H9 (cell line): ENCODE data around the gene ARMC10. TPM values are rescaled to one million over a fixed set of nuclear protein-coding genes. Genes with fewer than 3 reads are reported as not detected.

Source experiments
- DNase-seq: peaks from one replicate; pipeline ENCODE4 v3.0.0-alpha.2; 2017
- H2AFZ ChIP-seq: one replicate; pipeline ENCODE4 v1.6.1; 2013; ENCODE audit warnings: mild to moderate bottlenecking, low read length, control low read depth, moderate library complexity
- H2AK5ac ChIP-seq: 2 replicates; pipeline ENCODE4 v1.6.1; 2013; ENCODE audit warnings: low read length, control low read depth, mixed read lengths; ENCODE audit not compliant: insufficient read length
- H2BK120ac ChIP-seq: one replicate; pipeline ENCODE4 v1.6.1; 2013; ENCODE audit warnings: low read depth, mild to moderate bottlenecking, low read length, control low read depth, inconsistent platforms; ENCODE audit not compliant: poor library complexity, severe bottlenecking
- H2BK12ac ChIP-seq: 2 replicates; pipeline ENCODE4 v1.6.1; 2013; ENCODE audit warnings: low read length, control low read depth, mixed read lengths, low read depth; ENCODE audit not compliant: insufficient read length
- H2BK15ac ChIP-seq: 2 replicates; pipeline ENCODE4 v1.6.1; 2013; ENCODE audit warnings: low read depth, low read length, control low read depth
- H2BK20ac ChIP-seq: one replicate; pipeline ENCODE4 v1.6.1; 2013; ENCODE audit warnings: low read depth, mild to moderate bottlenecking, low read length, control low read depth, inconsistent platforms; ENCODE audit not compliant: poor library complexity, severe bottlenecking
- H2BK5ac ChIP-seq: 2 replicates; pipeline ENCODE4 v1.6.1; 2013; ENCODE audit warnings: low read length, control low read depth, mixed read lengths; ENCODE audit not compliant: insufficient read length
- H3K14ac ChIP-seq: 2 replicates; pipeline ENCODE4 v1.6.1; 2013; ENCODE audit warnings: low read length, control low read depth; ENCODE audit not compliant: insufficient read depth
- H3K18ac ChIP-seq: 2 replicates; pipeline ENCODE4 v1.6.1; 2013; ENCODE audit warnings: low read depth, mild to moderate bottlenecking, mixed read lengths, low read length, control low read depth; ENCODE audit not compliant: insufficient read length
- H3K23ac ChIP-seq: 2 replicates; pipeline ENCODE4 v1.6.1; 2013; ENCODE audit warnings: low read length, control low read depth, mixed read lengths, low read depth; ENCODE audit not compliant: insufficient read length
- H3K23me2 ChIP-seq: 2 replicates; pipeline ENCODE4 v1.6.1; 2013; ENCODE audit warnings: low read depth, mild to moderate bottlenecking, mixed read lengths, low read length, control low read depth; ENCODE audit not compliant: insufficient read length, poor library complexity, severe bottlenecking
- H3K27ac ChIP-seq: 2 replicates; pipeline ENCODE4 v1.5.1; 2013; ENCODE audit warnings: low read length, control low read depth, mixed read lengths, low read depth; ENCODE audit not compliant: insufficient read length
- H3K27me3 ChIP-seq: 2 replicates; pipeline ENCODE4 v1.6.1; 2013; ENCODE audit warnings: low read length, control low read depth, inconsistent platforms; ENCODE audit not compliant: insufficient read depth
- H3K4ac ChIP-seq: 2 replicates; pipeline ENCODE4 v1.6.1; 2013; ENCODE audit warnings: low read depth, mild to moderate bottlenecking, control low read depth, inconsistent platforms, low read length, moderate library complexity
- H3K4me1 ChIP-seq: 2 replicates; pipeline ENCODE4 v1.6.1; 2013; ENCODE audit warnings: low read length, control low read depth, inconsistent platforms; ENCODE audit not compliant: insufficient read depth
- H3K4me2 ChIP-seq: 2 replicates; pipeline ENCODE4 v1.6.1; 2013; ENCODE audit warnings: low read length, control low read depth, mixed read lengths; ENCODE audit not compliant: insufficient read length, insufficient read depth
- H3K56ac ChIP-seq: 2 replicates; pipeline ENCODE4 v1.6.1; 2013; ENCODE audit warnings: low read depth, mild to moderate bottlenecking, mixed read lengths, low read length, control low read depth; ENCODE audit not compliant: insufficient read length
- H3K79me1 ChIP-seq: 2 replicates; pipeline ENCODE4 v1.6.1; 2013; ENCODE audit warnings: low read depth, mild to moderate bottlenecking, moderate library complexity, low read length, control low read depth, inconsistent platforms; ENCODE audit not compliant: insufficient read depth, poor library complexity, severe bottlenecking
- H3K79me2 ChIP-seq: 2 replicates; pipeline ENCODE4 v1.6.1; 2013; ENCODE audit warnings: low read length, control low read depth, inconsistent platforms; ENCODE audit not compliant: insufficient read depth
- H3K9ac ChIP-seq: 2 replicates; pipeline ENCODE4 v1.6.1; 2013; ENCODE audit warnings: low read length, control low read depth, mixed read lengths; ENCODE audit not compliant: insufficient read length; ENCODE audit errors: extremely low read depth
- H3K9me3 ChIP-seq: one replicate; pipeline ENCODE4 v1.6.1; 2013; ENCODE audit warnings: low read depth, low read length, inconsistent platforms; ENCODE audit not compliant: control insufficient read depth
- H3T11ph ChIP-seq: one replicate; pipeline ENCODE4 v1.6.1; 2013; ENCODE audit warnings: mild to moderate bottlenecking, low read length, control low read depth, inconsistent platforms
- H4K20me1 ChIP-seq: one replicate; pipeline ENCODE4 v1.6.1; 2013; ENCODE audit not compliant: control insufficient read depth, insufficient read length, insufficient read depth
- H4K5ac ChIP-seq: 2 replicates; pipeline ENCODE4 v1.6.1; 2013; ENCODE audit warnings: low read depth, mild to moderate bottlenecking, mixed read lengths, low read length, control low read depth; ENCODE audit not compliant: insufficient read length
- H4K8ac ChIP-seq: replicated peaks from 2 replicates; pipeline ENCODE4 v1.6.1; 2013; ENCODE audit warnings: low read length, control low read depth, mixed read lengths, low read depth; ENCODE audit not compliant: insufficient read length
- H4K91ac ChIP-seq: 2 replicates; pipeline ENCODE4 v1.6.1; 2013; ENCODE audit warnings: low read depth, mild to moderate bottlenecking, moderate library complexity, mixed read lengths, low read length, control low read depth; ENCODE audit not compliant: insufficient read length
- H3K27ac Mint-ChIP-seq, 3 experiments: 2 replicates in 2 of 3; 3 replicates in 1 of 3; pipeline ENCODE4 v1.8.0; 2020 to 2021; ENCODE audit warnings: mixed read lengths in 3 of 3, mild to moderate bottlenecking in 1 of 3, moderate library complexity in 1 of 3
- H3K27me3 Mint-ChIP-seq: 2 replicates; pipeline ENCODE4 v1.8.0; 2021; ENCODE audit warnings: low read depth, mild to moderate bottlenecking, moderate library complexity, mixed read lengths
- H3K36me3 Mint-ChIP-seq, 3 experiments: 2 replicates in 2 of 3; 3 replicates in 1 of 3; pipeline ENCODE4 v1.8.0; 2020 to 2021; ENCODE audit warnings: low read depth in 3 of 3, mixed read lengths in 3 of 3; ENCODE audit not compliant: insufficient read depth in 1 of 3
- H3K4me1 Mint-ChIP-seq, 2 experiments: 2 replicates each; pipeline ENCODE4 v1.8.0; 2020; ENCODE audit warnings: mixed read lengths in 2 of 2
- H3K4me3 Mint-ChIP-seq, 2 experiments: 2 replicates in 1 of 2; 3 replicates in 1 of 2; pipeline ENCODE4 v1.8.0; 2020 to 2021; ENCODE audit warnings: mild to moderate bottlenecking in 2 of 2, mixed read lengths in 2 of 2, moderate library complexity in 1 of 2
- H3K9me3 Mint-ChIP-seq, 2 experiments: 2 replicates in 1 of 2; 3 replicates in 1 of 2; pipeline ENCODE4 v1.8.0; 2020; ENCODE audit warnings: mild to moderate bottlenecking in 2 of 2, mixed read lengths in 2 of 2, moderate library complexity in 1 of 2
- CTCF ChIP-seq: fragments of 200-600 bp; sonication (generic); conservative IDR thresholded peaks from 3 replicates; pipeline ENCODE4 v1.8.0; 2021; ENCODE audit warnings: antibody characterized with exemption, mild to moderate bottlenecking
- WGBS: extraction: QIAGEN DNeasy Blood & Tissue Kit; methylation state at CpG from one replicate; pipeline ENCODE4 v1.1.7; 2013; ENCODE audit warnings: missing lambda C conversion rate, low lambda C conversion rate, mixed read lengths; ENCODE audit not compliant: insufficient read length; ENCODE audit errors: extremely low coverage; 5-methylcytosine and 5-hydroxymethylcytosine counted together
- total RNA-seq: library from RNA; stranded (reverse); gene quantifications from 2 replicates; pipeline ENCODE4 v1.2.1, GENCODE V29; 2021

The ARMC10 gene
- total RNA-seq, 1 experiment from 2014 or later = 46.8 TPM

- Histone ChIP-seq H2BK12ac (no peak overlapping the region), H3K23ac (no peak overlapping the region), H2BK20ac (no peak overlapping the region), H3K23me2 (no peaks in the 10 kb centered on the region), H3K27ac (no peak overlapping the region), H3K14ac (no peak overlapping the region), H4K20me1 (no peaks in the 10 kb centered on the region), H4K8ac (no peak overlapping the region), H2BK120ac (no peak overlapping the region), H2AFZ (no peak overlapping the region), H3K9me3 (no peaks in the 10 kb centered on the region), H3K4me1 (no peaks in the 10 kb centered on the region), H2BK15ac (no peak overlapping the region), H3K9ac (no peak overlapping the region), H3K18ac (no peak overlapping the region), H4K91ac (no peak overlapping the region), H3K56ac (no peak overlapping the region), H3K4me2 (no peak overlapping the region), H3T11ph (no peak overlapping the region), H3K4ac (no peak overlapping the region), H3K79me1 (no peaks in the 10 kb centered on the region), H2BK5ac (no peak overlapping the region), H3K27me3 (no peaks in the 10 kb centered on the region), H2AK5ac (no peak overlapping the region), H3K79me2 (no peaks in the 10 kb centered on the region), H4K5ac (no peak overlapping the region)
- no peak overlapping the region for H3K27ac Mint-ChIP-seq
- no CpG with 5 or more reads among the region's 1 CpG for WGBS
- no peaks in the 10 kb centered on the region for H3K27me3 Mint-ChIP-seq
- H3K4me1 Mint-ChIP-seq = no peaks in the 10 kb centered on the region
- TF ChIP-seq CTCF = no peak
- H3K36me3 Mint-ChIP-seq = peaks cover 17 to 21% (median 18%) of the 10 kb centered on the region in 3 experiments; a peak in 6 of 7 replicates
- peaks cover 0 to 2% of the 10 kb centered on the region in 2 experiments; a peak in 1 of 5 replicates for H3K9me3 Mint-ChIP-seq
- no peak for DNase-seq
- no peak overlapping the region for H3K4me3 Mint-ChIP-seq
Observed at GRCh38 chr7:103116511-103116910, 41.6 kb downstream of the ARMC10 start.
